ENCODE measurements around the gene MTHFSD. TPM values are rescaled to one million over a fixed set of nuclear protein-coding genes. Genes with fewer than 3 reads are reported as not detected.

MTHFSD gene
- total and polyA plus RNA-seq, 2 of the 8 experiments (the other 6 are each of a cell fraction or from before 2014, with no cell fraction given): 7.1 to 9.8 TPM

DNA sequence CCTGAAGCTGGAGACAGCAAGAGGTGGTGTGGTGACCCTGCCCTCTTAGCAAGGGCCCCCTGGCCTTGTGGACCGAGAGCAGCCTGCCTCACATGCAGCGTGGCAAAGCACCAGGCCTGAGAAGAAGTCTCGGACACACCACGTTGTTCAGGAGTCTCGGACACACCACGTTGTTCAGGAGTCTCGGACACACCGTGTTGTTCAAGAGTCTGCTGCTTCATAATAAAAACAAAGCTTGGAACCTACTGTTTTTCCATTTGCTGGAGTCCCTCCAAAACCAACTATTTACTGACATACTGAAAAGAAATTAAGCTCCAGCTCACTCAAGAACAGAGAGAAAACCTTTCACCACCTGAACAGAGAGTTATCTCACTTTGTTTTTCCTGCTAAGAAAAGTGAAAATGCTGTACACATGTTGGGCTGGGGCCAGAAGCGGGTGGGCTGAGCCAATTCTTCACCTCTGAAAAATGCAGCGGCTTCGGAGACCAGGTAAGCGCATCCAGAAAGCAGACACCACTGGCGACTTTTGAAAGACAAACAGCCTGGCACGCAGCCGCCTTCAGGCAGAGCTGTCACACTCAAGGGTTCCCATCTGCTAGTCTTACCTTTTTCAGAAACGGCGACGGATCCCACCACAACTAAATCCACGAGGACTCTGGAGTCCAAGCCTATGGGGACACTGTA, 8.9 kb downstream of the MTHFSD start (continued):
- TF ChIP-seq ZNF274 (IDR thresholded peaks at IDR 0.05; ENCODE audit: borderline replicate concordance, extremely low read depth, low read length) (no peak), KDM1A (IDR thresholded peaks at IDR 0.05; ENCODE audit: borderline replicate concordance, low read length) (no peak), HDAC6 (IDR thresholded peaks at IDR 0.05; ENCODE audit: low read depth, low read length) (no peak), POLR2A (IDR thresholded peaks at IDR 0.05; ENCODE audit: control extremely low read depth in 1 of 2, low read depth in 2 of 2, low read length in 2 of 2) (no peak), POLR2AphosphoS5 (IDR thresholded peaks at IDR 0.05; ENCODE audit: low read depth, low read length) (no peak), JUND (IDR thresholded peaks at IDR 0.05; ENCODE audit: low read length) (no peak), YY1 (IDR thresholded peaks at IDR 0.05; ENCODE audit: low read depth, low read length) (no peak), RBBP5 (IDR thresholded peaks at IDR 0.05; ENCODE audit: borderline replicate concordance, low read depth, low read length) (no peak)
- TF ChIP-seq, protein P1, sequence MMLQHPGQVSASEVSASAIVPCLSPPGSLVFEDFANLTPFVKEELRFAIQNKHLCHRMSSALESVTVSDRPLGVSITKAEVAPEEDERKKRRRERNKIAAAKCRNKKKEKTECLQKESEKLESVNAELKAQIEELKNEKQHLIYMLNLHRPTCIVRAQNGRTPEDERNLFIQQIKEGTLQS (IDR thresholded peaks at IDR 0.05; ENCODE audit: insufficient read depth, low read depth, low read length): no peak

Data from H1 (cell line).